ENCODE data around the gene SIRT5. TPM values are rescaled to one million over a fixed set of nuclear protein-coding genes. Genes with fewer than 3 reads are reported as not detected.

The SIRT5 gene
- total RNA-seq, 1 experiment from 2014 or later: 15.9 TPM

GRCh38 chr6:13593103-13593502 is 18.7 kb downstream of the SIRT5 start:
- H3K4me3 ChIP-seq: no peak overlapping the region
- no TSS peak for BruUV-seq (replicated peaks)
- H3K79me2 ChIP-seq (ENCODE audit: low read depth): no peaks in the 10 kb centered on the region
- no peaks in the 10 kb centered on the region for H3K4me1 ChIP-seq (replicated peaks; ENCODE audit: insufficient read depth)
- TF ChIP-seq, protein P1, sequence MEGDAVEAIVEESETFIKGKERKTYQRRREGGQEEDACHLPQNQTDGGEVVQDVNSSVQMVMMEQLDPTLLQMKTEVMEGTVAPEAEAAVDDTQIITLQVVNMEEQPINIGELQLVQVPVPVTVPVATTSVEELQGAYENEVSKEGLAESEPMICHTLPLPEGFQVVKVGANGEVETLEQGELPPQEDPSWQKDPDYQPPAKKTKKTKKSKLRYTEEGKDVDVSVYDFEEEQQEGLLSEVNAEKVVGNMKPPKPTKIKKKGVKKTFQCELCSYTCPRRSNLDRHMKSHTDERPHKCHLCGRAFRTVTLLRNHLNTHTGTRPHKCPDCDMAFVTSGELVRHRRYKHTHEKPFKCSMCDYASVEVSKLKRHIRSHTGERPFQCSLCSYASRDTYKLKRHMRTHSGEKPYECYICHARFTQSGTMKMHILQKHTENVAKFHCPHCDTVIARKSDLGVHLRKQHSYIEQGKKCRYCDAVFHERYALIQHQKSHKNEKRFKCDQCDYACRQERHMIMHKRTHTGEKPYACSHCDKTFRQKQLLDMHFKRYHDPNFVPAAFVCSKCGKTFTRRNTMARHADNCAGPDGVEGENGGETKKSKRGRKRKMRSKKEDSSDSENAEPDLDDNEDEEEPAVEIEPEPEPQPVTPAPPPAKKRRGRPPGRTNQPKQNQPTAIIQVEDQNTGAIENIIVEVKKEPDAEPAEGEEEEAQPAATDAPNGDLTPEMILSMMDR (conservative IDR thresholded peaks at IDR 0.05): no peak
- no peak for TF ChIP-seq EZH2 (IDR thresholded peaks at IDR 0.05; ENCODE audit: low read depth)
- ChIA-PET POLR2A (ENCODE audit: unreplicated experiment) (no interaction called here), CTCF (interaction anchor here (0.9 kb wide), 1 partner anchor 260 kb away, joined by 3 read pairs; no protein-coding TSS in a partner anchor)
- no peaks in the 10 kb centered on the region for H3F3A ChIP-seq (ENCODE audit: insufficient read depth, low read depth)
- H2AFZ ChIP-seq: no peak overlapping the region
- no peaks in the 10 kb centered on the region for H3K27me3 ChIP-seq (ENCODE audit: insufficient read depth, low read depth)
- no peaks in the 10 kb centered on the region for H3K9me2 ChIP-seq (ENCODE audit: insufficient read depth)
- H3K36me3 ChIP-seq (ENCODE audit: low read depth): peaks cover 5% of the 10 kb centered on the region; the same call in 1 of the 2 replicates
- no peak overlapping the region for H3K27ac ChIP-seq
- H4K20me1 ChIP-seq (ENCODE audit: insufficient read depth): no peaks in the 10 kb centered on the region
- no peak overlapping the region for H3K4me2 ChIP-seq
- intact Hi-C loops (cut with micrococcal nuclease; ENCODE audit: unreplicated experiment): no loop called here
- no peak for DNase-seq
- H3K9me3 ChIP-seq (ENCODE audit: insufficient read depth, low read depth): no peaks in the 10 kb centered on the region

DNA sequence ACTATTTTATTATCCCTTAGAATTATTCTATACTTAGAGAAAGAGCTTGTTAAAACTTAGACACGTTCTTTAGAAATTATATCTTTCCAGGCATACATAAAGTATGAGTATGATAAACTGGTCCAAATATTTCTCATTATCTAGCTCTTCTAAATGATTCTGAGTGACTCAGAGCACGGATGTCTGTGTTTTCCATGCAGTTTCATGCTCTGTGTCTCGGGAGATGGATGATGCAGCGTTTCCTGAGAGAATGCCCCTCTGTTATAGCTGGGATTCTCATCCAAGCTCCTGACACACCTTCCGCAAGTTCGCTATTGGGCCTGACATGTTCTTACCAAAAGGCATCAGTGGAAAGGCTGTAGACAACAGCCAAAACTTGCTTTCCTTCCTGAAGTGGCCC is 19.3 kb downstream of the SIRT5 start:
- intact Hi-C loops (cut with micrococcal nuclease; ENCODE audit: unreplicated experiment): no loop called here
- Histone ChIP-seq H2AFZ (no peak overlapping the region), H3K4me3 (no peak overlapping the region), H3K4me1 (replicated peaks; ENCODE audit: insufficient read depth) (no peaks in the 10 kb centered on the region), H3K4me2 (no peak overlapping the region), H3K9me3 (ENCODE audit: insufficient read depth, low read depth) (no peaks in the 10 kb centered on the region), H3F3A (ENCODE audit: insufficient read depth, low read depth) (no peaks in the 10 kb centered on the region), H4K20me1 (ENCODE audit: insufficient read depth) (no peaks in the 10 kb centered on the region), H3K9me2 (ENCODE audit: insufficient read depth) (no peaks in the 10 kb centered on the region), H3K27me3 (ENCODE audit: insufficient read depth, low read depth) (no peaks in the 10 kb centered on the region), H3K27ac (no peak overlapping the region), H3K36me3 (ENCODE audit: low read depth) (peaks cover 4% of the 10 kb centered on the region; the same call in 1 of the 2 replicates), H3K79me2 (ENCODE audit: low read depth) (no peaks in the 10 kb centered on the region)
- CTCF ChIA-PET: interaction anchor here (0.6 to 0.9 kb wide), 2 partner anchors 261 to 482 kb away, joined by 3 to 4 read pairs; no protein-coding TSS in a partner anchor
- POLR2A ChIA-PET (ENCODE audit: unreplicated experiment): no interaction called here
- TF ChIP-seq EZH2 (IDR thresholded peaks at IDR 0.05; ENCODE audit: low read depth): no peak
- TF ChIP-seq, protein P1 (conservative IDR thresholded peaks at IDR 0.05): no peak
- DNase-seq: no peak
- no TSS peak for BruUV-seq (replicated peaks)

DNA sequence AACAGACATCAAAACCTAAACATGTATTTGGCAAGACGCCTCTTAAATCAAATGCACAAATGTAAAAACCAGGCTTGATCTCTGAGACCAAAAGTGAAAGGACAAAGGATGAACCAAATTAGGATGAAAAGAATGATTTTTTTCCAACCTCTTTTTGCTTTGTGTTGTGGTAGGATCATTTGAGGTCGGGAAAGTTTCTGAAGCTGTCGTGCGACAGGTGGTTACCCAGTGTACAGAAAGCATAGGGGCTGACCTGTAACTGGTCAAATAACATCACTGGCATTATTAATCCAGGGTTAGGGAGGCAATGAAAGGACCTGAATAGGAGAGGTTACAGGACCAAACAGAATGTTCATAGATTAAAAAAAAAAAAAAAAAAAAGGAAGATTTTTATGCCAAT is 22.7 kb downstream of the SIRT5 start:
- Histone ChIP-seq H3K9me2 (ENCODE audit: insufficient read depth) (no peaks in the 10 kb centered on the region), H3K27ac (no peak overlapping the region), H3K4me2 (no peak overlapping the region), H3K27me3 (ENCODE audit: insufficient read depth, low read depth) (no peaks in the 10 kb centered on the region), H3F3A (ENCODE audit: insufficient read depth, low read depth) (no peaks in the 10 kb centered on the region), H3K79me2 (ENCODE audit: low read depth) (no peaks in the 10 kb centered on the region), H3K4me1 (replicated peaks; ENCODE audit: insufficient read depth) (no peaks in the 10 kb centered on the region), H4K20me1 (ENCODE audit: insufficient read depth) (no peaks in the 10 kb centered on the region), H3K36me3 (ENCODE audit: low read depth) (peaks cover 17% of the 10 kb centered on the region; the same call in 1 of the 2 replicates), H3K9me3 (ENCODE audit: insufficient read depth, low read depth) (no peaks in the 10 kb centered on the region), H2AFZ (no peak overlapping the region), H3K4me3 (no peak overlapping the region)
- DNase-seq: no peak
- no TSS peak for BruUV-seq (replicated peaks)
- intact Hi-C loops (cut with micrococcal nuclease; ENCODE audit: unreplicated experiment): loop anchor here (2.0 kb wide), 1 partner anchor 58 kb away; no protein-coding TSS in a partner anchor
- no peak for TF ChIP-seq EZH2 (IDR thresholded peaks at IDR 0.05; ENCODE audit: low read depth)
- TF ChIP-seq, protein P1 (conservative IDR thresholded peaks at IDR 0.05): no peak
- POLR2A ChIA-PET (ENCODE audit: unreplicated experiment): no interaction called here
- CTCF ChIA-PET: no interaction called here
